WTC11 (cell line): Measurements from ENCODE around the gene ZNF362. TPM values are rescaled to one million over a fixed set of nuclear protein-coding genes. Genes with fewer than 3 reads are reported as not detected.

Experiments used
- ATAC-seq: fragments of 200-7000 bp; cut with Tn5 transposase; 2 replicates; pipeline ENCODE4 v1.10.0; 2021; ENCODE audit warnings: mild to moderate bottlenecking, moderate library complexity
- CTCF ChIA-PET: fragments of 300-600 bp; sonication (Branson Sonifier 250); formaldehyde crosslinking; loops from one replicate; lab custom pipeline; 2021; ENCODE audit warnings: antibody characterized with exemption; lab: Charles Lee
- POLR2A ChIA-PET: fragments of 350-600 bp; sonication (Branson Sonifier 250); formaldehyde crosslinking; loops from one replicate; lab custom pipeline; 2021; ENCODE audit warnings: antibody characterized with exemption; lab: Charles Lee
- DNase-seq: peaks from one replicate; pipeline ENCODE4 v3.0.0; 2021; ENCODE audit warnings: low spot score
- H3K27ac Mint-ChIP-seq: 2 replicates; pipeline ENCODE4 v1.8.0; 2021; ENCODE audit warnings: mixed read lengths
- H3K27me3 Mint-ChIP-seq: 2 replicates; pipeline ENCODE4 v1.8.0; 2021; ENCODE audit warnings: low read depth, mild to moderate bottlenecking, moderate library complexity, mixed read lengths
- H3K36me3 Mint-ChIP-seq: 2 replicates; pipeline ENCODE4 v1.8.0; 2021; ENCODE audit warnings: mixed read lengths
- H3K4me1 Mint-ChIP-seq: 2 replicates; pipeline ENCODE4 v1.8.0; 2022; ENCODE audit warnings: mixed read lengths
- H3K4me3 Mint-ChIP-seq: 2 replicates; pipeline ENCODE4 v1.8.0; 2021; ENCODE audit warnings: mild to moderate bottlenecking, moderate library complexity, mixed read lengths
- H3K9me3 Mint-ChIP-seq: 2 replicates; pipeline ENCODE4 v1.8.0; 2021; ENCODE audit warnings: mixed read lengths
- ATF1 ChIP-seq: sonication (generic); formaldehyde crosslinking; IDR thresholded peaks from 2 replicates; pipeline ENCODE4 v1.8.1; 2023; ENCODE audit warnings: mild to moderate bottlenecking, moderate library complexity, missing genetic modification reagents
- FOXK1 ChIP-seq: sonication (generic); formaldehyde crosslinking; IDR thresholded peaks from 2 replicates; pipeline ENCODE4 v1.8.0; 2022; ENCODE audit warnings: mild to moderate bottlenecking, moderate library complexity, missing genetic modification reagents
- FOXP1 ChIP-seq: sonication (generic); formaldehyde crosslinking; IDR thresholded peaks from 2 replicates; pipeline ENCODE4 v1.8.0; 2022; ENCODE audit warnings: missing genetic modification reagents, mild to moderate bottlenecking, moderate library complexity, borderline replicate concordance
- GABPB1 ChIP-seq: sonication (generic); formaldehyde crosslinking; IDR thresholded peaks from 2 replicates; pipeline ENCODE4 v1.8.1; 2023; ENCODE audit warnings: mild to moderate bottlenecking, missing genetic modification reagents
- GRHL2 ChIP-seq: fragments of 250-450 bp; sonication (Bioruptor Pico); IDR thresholded peaks from 2 replicates; pipeline ENCODE4 v1.8.0; 2022; ENCODE audit warnings: mild to moderate bottlenecking, moderate library complexity; ENCODE audit not compliant: insufficient replicate concordance, severe bottlenecking
- NR1H2 ChIP-seq: sonication (generic); formaldehyde crosslinking; IDR thresholded peaks from 2 replicates; pipeline ENCODE4 v1.9.0; 2021; ENCODE audit warnings: mild to moderate bottlenecking, moderate library complexity, missing genetic modification reagents
- TEAD1 ChIP-seq: sonication (generic); formaldehyde crosslinking; IDR thresholded peaks from 2 replicates; pipeline ENCODE4 v1.8.0; 2022; ENCODE audit warnings: mild to moderate bottlenecking, missing genetic modification reagents
- total RNA-seq: library from RNA; stranded (reverse); gene quantifications from 3 replicates; pipeline ENCODE4 v1.2.3, GENCODE V29; 2021
- TF ChIP-seq, protein P1 (sequence below): sonication (generic); formaldehyde crosslinking; conservative IDR thresholded peaks from 2 replicates; pipeline ENCODE4 v1.8.1; 2023; ENCODE audit warnings: mild to moderate bottlenecking, low read depth, missing genetic modification reagents, moderate library complexity
- TF ChIP-seq, protein P2 (sequence below): sonication (generic); formaldehyde crosslinking; IDR thresholded peaks from 2 replicates; pipeline ENCODE4 v1.8.0; 2023; ENCODE audit warnings: missing genetic modification reagents, mild to moderate bottlenecking, borderline replicate concordance
- TF ChIP-seq, protein P3 (sequence below): sonication (generic); formaldehyde crosslinking; IDR thresholded peaks from 2 replicates; pipeline ENCODE4 v1.8.1; 2023; ENCODE audit warnings: mild to moderate bottlenecking, missing genetic modification reagents
- TF ChIP-seq, protein P4 (sequence below): sonication (generic); formaldehyde crosslinking; IDR thresholded peaks from 2 replicates; pipeline ENCODE4 v1.8.0; 2022; ENCODE audit warnings: mild to moderate bottlenecking, missing genetic modification reagents
- TF ChIP-seq, protein P5 (sequence below): sonication (generic); formaldehyde crosslinking; IDR thresholded peaks from 2 replicates; pipeline ENCODE4 v1.8.0; 2022; ENCODE audit warnings: mild to moderate bottlenecking, missing genetic modification reagents

ZNF362 gene
- total RNA-seq, 1 experiment from 2014 or later, result 24.2 TPM

DNA sequence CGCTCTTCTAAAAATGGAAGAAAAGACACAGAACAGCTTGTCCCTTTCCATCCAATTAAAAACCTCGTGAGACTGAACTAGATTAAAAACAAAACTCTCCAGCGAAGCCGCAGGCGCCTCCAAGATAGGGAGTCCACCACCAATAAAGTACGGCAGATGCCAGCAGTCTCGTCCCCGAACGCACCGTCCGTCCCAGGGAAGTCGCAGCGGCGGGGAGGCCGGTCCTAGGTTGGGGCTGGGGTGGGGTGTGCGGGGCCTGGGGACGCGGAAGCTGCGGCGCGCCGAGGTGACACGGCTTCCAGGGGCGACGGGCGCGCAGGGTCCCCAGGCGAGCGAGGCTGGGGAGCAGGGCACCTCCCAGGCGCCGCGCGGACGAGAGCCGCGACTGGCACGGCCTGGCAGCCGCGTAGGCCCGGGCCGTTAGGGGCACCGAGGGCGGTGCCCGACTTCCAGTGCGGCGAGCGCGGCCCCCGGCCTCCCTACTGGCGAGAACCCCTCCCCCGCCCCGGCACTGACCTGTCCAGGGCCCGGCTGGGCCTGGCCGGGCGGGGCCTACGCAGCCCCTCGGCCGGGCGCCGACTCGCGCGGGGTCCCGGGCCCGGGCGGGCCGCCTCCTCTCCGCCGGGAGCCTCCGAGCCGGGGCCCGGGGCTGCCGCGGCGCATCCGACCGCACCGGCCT is 92.9 kb downstream of the ZNF362 start:
- POLR2A ChIA-PET, result no interaction called here
- DNase-seq (peak; percentile 40), ATAC-seq (peak; percentile 40)
- Mint-ChIP-seq H3K27ac (no peak overlapping the region), H3K9me3 (no peaks in the 10 kb centered on the region), H3K27me3 (peaks cover 93% of the 10 kb centered on the region), H3K4me3 (peak overlapping the region; percentile 80), H3K36me3 (no peaks in the 10 kb centered on the region), H3K4me1 (peaks cover 30% of the 10 kb centered on the region)
- TF ChIP-seq GRHL2 (CRISPR knock-in tag), result no peak
- TF ChIP-seq NR1H2 (CRISPR knock-in tag), result no peak
- TF ChIP-seq, protein P1, sequence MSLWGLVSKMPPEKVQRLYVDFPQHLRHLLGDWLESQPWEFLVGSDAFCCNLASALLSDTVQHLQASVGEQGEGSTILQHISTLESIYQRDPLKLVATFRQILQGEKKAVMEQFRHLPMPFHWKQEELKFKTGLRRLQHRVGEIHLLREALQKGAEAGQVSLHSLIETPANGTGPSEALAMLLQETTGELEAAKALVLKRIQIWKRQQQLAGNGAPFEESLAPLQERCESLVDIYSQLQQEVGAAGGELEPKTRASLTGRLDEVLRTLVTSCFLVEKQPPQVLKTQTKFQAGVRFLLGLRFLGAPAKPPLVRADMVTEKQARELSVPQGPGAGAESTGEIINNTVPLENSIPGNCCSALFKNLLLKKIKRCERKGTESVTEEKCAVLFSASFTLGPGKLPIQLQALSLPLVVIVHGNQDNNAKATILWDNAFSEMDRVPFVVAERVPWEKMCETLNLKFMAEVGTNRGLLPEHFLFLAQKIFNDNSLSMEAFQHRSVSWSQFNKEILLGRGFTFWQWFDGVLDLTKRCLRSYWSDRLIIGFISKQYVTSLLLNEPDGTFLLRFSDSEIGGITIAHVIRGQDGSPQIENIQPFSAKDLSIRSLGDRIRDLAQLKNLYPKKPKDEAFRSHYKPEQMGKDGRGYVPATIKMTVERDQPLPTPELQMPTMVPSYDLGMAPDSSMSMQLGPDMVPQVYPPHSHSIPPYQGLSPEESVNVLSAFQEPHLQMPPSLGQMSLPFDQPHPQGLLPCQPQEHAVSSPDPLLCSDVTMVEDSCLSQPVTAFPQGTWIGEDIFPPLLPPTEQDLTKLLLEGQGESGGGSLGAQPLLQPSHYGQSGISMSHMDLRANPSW, result no peak
- no peak for TF ChIP-seq TEAD1 (CRISPR knock-in tag)
- TF ChIP-seq GABPB1 (CRISPR knock-in tag), result no peak
- TF ChIP-seq, protein P2, sequence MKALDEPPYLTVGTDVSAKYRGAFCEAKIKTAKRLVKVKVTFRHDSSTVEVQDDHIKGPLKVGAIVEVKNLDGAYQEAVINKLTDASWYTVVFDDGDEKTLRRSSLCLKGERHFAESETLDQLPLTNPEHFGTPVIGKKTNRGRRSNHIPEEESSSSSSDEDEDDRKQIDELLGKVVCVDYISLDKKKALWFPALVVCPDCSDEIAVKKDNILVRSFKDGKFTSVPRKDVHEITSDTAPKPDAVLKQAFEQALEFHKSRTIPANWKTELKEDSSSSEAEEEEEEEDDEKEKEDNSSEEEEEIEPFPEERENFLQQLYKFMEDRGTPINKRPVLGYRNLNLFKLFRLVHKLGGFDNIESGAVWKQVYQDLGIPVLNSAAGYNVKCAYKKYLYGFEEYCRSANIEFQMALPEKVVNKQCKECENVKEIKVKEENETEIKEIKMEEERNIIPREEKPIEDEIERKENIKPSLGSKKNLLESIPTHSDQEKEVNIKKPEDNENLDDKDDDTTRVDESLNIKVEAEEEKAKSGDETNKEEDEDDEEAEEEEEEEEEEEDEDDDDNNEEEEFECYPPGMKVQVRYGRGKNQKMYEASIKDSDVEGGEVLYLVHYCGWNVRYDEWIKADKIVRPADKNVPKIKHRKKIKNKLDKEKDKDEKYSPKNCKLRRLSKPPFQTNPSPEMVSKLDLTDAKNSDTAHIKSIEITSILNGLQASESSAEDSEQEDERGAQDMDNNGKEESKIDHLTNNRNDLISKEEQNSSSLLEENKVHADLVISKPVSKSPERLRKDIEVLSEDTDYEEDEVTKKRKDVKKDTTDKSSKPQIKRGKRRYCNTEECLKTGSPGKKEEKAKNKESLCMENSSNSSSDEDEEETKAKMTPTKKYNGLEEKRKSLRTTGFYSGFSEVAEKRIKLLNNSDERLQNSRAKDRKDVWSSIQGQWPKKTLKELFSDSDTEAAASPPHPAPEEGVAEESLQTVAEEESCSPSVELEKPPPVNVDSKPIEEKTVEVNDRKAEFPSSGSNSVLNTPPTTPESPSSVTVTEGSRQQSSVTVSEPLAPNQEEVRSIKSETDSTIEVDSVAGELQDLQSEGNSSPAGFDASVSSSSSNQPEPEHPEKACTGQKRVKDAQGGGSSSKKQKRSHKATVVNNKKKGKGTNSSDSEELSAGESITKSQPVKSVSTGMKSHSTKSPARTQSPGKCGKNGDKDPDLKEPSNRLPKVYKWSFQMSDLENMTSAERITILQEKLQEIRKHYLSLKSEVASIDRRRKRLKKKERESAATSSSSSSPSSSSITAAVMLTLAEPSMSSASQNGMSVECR, result no peak
- CTCF ChIA-PET, result interaction anchor here (0.7 to 3.2 kb wide), 2 partner anchors 11 to 54 kb away, joined by 3 to 13 read pairs; no protein-coding TSS in a partner anchor

DNA sequence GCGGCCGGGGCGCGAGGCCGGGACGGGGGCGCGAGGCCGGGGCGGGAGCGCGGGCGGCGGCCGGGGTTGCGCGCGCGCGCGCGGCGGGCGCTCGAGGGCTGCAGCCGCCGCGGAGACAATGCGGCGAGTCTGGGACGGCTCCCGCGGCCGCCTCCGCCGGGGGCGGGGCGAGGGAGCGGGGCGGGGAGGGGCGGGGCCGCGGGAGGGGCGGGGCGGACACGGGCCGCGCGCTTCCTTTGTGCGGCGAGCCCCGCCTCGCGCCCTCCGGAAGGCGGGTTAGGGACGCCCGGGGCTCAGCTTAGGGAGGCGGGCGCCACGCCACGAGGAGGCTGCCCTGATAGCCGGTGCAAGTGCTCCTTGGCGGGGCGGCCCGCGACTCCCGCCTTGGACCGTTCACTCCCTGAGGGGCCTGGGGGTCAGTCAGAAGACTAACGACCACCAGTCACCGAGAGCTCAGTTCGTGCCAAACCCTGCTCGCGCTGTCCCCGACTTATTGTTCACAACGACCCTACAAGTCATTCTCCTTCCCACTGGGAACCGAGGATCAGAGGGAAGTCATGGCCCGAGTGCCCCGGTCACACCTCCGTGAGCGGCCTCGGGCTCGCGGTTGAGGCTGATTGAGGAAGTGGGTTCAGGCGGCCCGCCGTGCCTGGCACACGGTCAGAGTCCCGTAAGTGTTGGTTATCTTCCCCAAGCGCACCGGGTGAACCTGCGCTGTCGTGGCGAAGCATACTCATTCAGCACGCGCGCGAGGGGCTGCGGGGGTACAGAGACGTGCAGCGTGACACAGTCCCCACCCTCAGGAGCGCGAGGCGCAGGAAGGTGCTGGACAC is 93.7 kb downstream of the ZNF362 start:
- peaks cover 30% of the 10 kb centered on the region for H3K4me1 Mint-ChIP-seq
- H3K36me3 Mint-ChIP-seq, result no peaks in the 10 kb centered on the region
- H3K4me3 Mint-ChIP-seq, result peak overlapping the region; percentile 77
- H3K27ac Mint-ChIP-seq, result no peak overlapping the region
- DNase-seq, result peak; percentile 75
- H3K9me3 Mint-ChIP-seq, result no peaks in the 10 kb centered on the region
- ChIA-PET POLR2A (no interaction called here), CTCF (interaction anchor here (0.6 to 3.2 kb wide), 3 partner anchors 12 to 106 kb away, joined by 3 to 13 read pairs (median 3); no protein-coding TSS in a partner anchor)
- TF ChIP-seq, protein P3, sequence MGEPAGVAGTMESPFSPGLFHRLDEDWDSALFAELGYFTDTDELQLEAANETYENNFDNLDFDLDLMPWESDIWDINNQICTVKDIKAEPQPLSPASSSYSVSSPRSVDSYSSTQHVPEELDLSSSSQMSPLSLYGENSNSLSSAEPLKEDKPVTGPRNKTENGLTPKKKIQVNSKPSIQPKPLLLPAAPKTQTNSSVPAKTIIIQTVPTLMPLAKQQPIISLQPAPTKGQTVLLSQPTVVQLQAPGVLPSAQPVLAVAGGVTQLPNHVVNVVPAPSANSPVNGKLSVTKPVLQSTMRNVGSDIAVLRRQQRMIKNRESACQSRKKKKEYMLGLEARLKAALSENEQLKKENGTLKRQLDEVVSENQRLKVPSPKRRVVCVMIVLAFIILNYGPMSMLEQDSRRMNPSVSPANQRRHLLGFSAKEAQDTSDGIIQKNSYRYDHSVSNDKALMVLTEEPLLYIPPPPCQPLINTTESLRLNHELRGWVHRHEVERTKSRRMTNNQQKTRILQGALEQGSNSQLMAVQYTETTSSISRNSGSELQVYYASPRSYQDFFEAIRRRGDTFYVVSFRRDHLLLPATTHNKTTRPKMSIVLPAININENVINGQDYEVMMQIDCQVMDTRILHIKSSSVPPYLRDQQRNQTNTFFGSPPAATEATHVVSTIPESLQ (CRISPR knock-in tag), result no peak
- TF ChIP-seq FOXK1 (CRISPR knock-in tag) (0 out of 2 replicates have a peak, but pooled peaks have one; percentile 23), ATF1 (CRISPR knock-in tag) (0 out of 2 replicates have a peak, but pooled peaks have one; percentile 17), FOXP1 (CRISPR knock-in tag) (peak; percentile 78; the same call in 1 of the 2 replicates)
- TF ChIP-seq, protein P4, sequence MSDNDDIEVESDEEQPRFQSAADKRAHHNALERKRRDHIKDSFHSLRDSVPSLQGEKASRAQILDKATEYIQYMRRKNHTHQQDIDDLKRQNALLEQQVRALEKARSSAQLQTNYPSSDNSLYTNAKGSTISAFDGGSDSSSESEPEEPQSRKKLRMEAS, result peak; percentile 56
- TF ChIP-seq, protein P5, sequence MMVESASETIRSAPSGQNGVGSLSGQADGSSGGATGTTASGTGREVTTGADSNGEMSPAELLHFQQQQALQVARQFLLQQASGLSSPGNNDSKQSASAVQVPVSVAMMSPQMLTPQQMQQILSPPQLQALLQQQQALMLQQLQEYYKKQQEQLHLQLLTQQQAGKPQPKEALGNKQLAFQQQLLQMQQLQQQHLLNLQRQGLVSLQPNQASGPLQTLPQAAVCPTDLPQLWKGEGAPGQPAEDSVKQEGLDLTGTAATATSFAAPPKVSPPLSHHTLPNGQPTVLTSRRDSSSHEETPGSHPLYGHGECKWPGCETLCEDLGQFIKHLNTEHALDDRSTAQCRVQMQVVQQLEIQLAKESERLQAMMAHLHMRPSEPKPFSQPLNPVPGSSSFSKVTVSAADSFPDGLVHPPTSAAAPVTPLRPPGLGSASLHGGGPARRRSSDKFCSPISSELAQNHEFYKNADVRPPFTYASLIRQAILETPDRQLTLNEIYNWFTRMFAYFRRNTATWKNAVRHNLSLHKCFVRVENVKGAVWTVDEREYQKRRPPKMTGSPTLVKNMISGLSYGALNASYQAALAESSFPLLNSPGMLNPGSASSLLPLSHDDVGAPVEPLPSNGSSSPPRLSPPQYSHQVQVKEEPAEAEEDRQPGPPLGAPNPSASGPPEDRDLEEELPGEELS (CRISPR knock-in tag), result peak; percentile 32; the same call in 1 of the 2 replicates
- H3K27me3 Mint-ChIP-seq, result peaks cover 93% of the 10 kb centered on the region
- peak; percentile 84 for ATAC-seq
